GM12801 (cell line): ENCODE results near the gene PDE3B.

Experiments used
- CTCF ChIP-seq: IDR thresholded peaks from one replicate; pipeline ENCODE4 v1.5.1; 2011; ENCODE audit warnings: control low read depth; ENCODE audit not compliant: insufficient read length; ENCODE audit errors: extremely low read depth

The PDE3B gene

GRCh38 chr11:14727215-14727614 is 83.6 kb downstream of the PDE3B start:
- no peak for TF ChIP-seq CTCF

GRCh38 chr11:14727746-14728145 is 84.1 kb downstream of the PDE3B start:
- no peak for TF ChIP-seq CTCF

GRCh38 chr11:14741195-14741594 is 97.6 kb downstream of the PDE3B start:
- no peak for TF ChIP-seq CTCF

GRCh38 chr11:14742849-14743559 is 99.4 kb downstream of the PDE3B start:
- TF ChIP-seq CTCF: no peak

GRCh38 chr11:14746857-14747395 is 103.3 kb downstream of the PDE3B start:
- no peak for TF ChIP-seq CTCF

GRCh38 chr11:14748090-14748489 is 104.5 kb downstream of the PDE3B start:
- no peak for TF ChIP-seq CTCF

- no peak for TF ChIP-seq CTCF
Observed at GRCh38 chr11:14750911-14751310, 107.3 kb downstream of the PDE3B start.
